ENCODE measurements around the gene PICALM.

GRCh38 chr11:85988780-85989179, 80.1 kb downstream of the PICALM start:
- TF ChIP-seq RARB (CRISPR knock-in tag; IDR thresholded peaks at IDR 0.05) (no peak), ZNF565 (CRISPR knock-in tag; conservative IDR thresholded peaks at IDR 0.05; ENCODE audit: low read depth) (no peak), BACH2 (CRISPR knock-in tag; IDR thresholded peaks at IDR 0.05; ENCODE audit: borderline replicate concordance) (no peak), TCF4 (CRISPR knock-in tag; IDR thresholded peaks at IDR 0.05; ENCODE audit: borderline replicate concordance) (no peak), GLIS3 (CRISPR knock-in tag; IDR thresholded peaks at IDR 0.05) (no peak), CSDC2 (CRISPR knock-in tag; IDR thresholded peaks at IDR 0.05) (no peak), ISL1 (CRISPR knock-in tag; IDR thresholded peaks at IDR 0.05) (no peak)
- TF ChIP-seq, protein P1, sequence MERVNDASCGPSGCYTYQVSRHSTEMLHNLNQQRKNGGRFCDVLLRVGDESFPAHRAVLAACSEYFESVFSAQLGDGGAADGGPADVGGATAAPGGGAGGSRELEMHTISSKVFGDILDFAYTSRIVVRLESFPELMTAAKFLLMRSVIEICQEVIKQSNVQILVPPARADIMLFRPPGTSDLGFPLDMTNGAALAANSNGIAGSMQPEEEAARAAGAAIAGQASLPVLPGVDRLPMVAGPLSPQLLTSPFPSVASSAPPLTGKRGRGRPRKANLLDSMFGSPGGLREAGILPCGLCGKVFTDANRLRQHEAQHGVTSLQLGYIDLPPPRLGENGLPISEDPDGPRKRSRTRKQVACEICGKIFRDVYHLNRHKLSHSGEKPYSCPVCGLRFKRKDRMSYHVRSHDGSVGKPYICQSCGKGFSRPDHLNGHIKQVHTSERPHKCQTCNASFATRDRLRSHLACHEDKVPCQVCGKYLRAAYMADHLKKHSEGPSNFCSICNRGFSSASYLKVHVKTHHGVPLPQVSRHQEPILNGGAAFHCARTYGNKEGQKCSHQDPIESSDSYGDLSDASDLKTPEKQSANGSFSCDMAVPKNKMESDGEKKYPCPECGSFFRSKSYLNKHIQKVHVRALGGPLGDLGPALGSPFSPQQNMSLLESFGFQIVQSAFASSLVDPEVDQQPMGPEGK (CRISPR knock-in tag; IDR thresholded peaks at IDR 0.05; ENCODE audit: borderline replicate concordance): no peak
- TF ChIP-seq, protein P2, sequence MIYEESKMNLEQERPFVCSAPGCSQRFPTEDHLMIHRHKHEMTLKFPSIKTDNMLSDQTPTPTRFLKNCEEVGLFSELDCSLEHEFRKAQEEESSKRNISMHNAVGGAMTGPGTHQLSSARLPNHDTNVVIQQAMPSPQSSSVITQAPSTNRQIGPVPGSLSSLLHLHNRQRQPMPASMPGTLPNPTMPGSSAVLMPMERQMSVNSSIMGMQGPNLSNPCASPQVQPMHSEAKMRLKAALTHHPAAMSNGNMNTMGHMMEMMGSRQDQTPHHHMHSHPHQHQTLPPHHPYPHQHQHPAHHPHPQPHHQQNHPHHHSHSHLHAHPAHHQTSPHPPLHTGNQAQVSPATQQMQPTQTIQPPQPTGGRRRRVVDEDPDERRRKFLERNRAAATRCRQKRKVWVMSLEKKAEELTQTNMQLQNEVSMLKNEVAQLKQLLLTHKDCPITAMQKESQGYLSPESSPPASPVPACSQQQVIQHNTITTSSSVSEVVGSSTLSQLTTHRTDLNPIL (CRISPR knock-in tag; IDR thresholded peaks at IDR 0.05; ENCODE audit: low read depth): no peak

All from SK-N-SH treated with all-trans-retinoic acid at 6 μM for 48 hours (cell line).